ENCODE results near the gene USP5.

DNA sequence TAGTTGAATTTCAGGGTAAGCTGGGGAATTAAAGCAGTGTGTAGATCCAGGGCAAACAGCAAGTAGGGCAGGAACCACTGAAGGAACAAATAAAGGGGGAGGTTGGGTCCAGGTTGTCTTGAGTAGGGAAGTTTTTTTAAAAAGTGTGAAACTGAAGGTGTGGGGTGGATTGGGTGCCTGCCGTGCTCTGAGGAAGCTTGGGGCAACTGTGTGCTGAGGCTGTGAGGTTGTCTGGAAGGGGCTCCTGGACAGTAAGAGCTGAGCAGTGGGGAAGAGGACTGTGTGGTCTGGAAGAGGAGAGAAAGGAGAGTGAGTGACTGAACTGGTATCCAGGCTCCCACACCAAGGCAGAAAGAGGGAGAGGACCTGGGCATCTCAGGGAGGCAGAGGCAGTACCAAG, 41.2 kb upstream of the USP5 start:
- TF ChIP-seq RAD21 (IDR thresholded peaks at IDR 0.05; ENCODE audit: low read depth) = no peak
- TF ChIP-seq, protein P1, sequence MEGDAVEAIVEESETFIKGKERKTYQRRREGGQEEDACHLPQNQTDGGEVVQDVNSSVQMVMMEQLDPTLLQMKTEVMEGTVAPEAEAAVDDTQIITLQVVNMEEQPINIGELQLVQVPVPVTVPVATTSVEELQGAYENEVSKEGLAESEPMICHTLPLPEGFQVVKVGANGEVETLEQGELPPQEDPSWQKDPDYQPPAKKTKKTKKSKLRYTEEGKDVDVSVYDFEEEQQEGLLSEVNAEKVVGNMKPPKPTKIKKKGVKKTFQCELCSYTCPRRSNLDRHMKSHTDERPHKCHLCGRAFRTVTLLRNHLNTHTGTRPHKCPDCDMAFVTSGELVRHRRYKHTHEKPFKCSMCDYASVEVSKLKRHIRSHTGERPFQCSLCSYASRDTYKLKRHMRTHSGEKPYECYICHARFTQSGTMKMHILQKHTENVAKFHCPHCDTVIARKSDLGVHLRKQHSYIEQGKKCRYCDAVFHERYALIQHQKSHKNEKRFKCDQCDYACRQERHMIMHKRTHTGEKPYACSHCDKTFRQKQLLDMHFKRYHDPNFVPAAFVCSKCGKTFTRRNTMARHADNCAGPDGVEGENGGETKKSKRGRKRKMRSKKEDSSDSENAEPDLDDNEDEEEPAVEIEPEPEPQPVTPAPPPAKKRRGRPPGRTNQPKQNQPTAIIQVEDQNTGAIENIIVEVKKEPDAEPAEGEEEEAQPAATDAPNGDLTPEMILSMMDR (IDR thresholded peaks at IDR 0.05 in 2 of 3, conservative IDR thresholded peaks at IDR 0.05 in 1 of 3; ENCODE audit: borderline replicate concordance in 1 of 3, insufficient read depth in 1 of 3, low read depth in 2 of 3, low read length in 2 of 3) = no peak
- TF ChIP-seq, protein P2, sequence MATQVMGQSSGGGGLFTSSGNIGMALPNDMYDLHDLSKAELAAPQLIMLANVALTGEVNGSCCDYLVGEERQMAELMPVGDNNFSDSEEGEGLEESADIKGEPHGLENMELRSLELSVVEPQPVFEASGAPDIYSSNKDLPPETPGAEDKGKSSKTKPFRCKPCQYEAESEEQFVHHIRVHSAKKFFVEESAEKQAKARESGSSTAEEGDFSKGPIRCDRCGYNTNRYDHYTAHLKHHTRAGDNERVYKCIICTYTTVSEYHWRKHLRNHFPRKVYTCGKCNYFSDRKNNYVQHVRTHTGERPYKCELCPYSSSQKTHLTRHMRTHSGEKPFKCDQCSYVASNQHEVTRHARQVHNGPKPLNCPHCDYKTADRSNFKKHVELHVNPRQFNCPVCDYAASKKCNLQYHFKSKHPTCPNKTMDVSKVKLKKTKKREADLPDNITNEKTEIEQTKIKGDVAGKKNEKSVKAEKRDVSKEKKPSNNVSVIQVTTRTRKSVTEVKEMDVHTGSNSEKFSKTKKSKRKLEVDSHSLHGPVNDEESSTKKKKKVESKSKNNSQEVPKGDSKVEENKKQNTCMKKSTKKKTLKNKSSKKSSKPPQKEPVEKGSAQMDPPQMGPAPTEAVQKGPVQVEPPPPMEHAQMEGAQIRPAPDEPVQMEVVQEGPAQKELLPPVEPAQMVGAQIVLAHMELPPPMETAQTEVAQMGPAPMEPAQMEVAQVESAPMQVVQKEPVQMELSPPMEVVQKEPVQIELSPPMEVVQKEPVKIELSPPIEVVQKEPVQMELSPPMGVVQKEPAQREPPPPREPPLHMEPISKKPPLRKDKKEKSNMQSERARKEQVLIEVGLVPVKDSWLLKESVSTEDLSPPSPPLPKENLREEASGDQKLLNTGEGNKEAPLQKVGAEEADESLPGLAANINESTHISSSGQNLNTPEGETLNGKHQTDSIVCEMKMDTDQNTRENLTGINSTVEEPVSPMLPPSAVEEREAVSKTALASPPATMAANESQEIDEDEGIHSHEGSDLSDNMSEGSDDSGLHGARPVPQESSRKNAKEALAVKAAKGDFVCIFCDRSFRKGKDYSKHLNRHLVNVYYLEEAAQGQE (IDR thresholded peaks at IDR 0.05; ENCODE audit: low read depth) = no peak
- no peak for TF ChIP-seq POLR2A (IDR thresholded peaks at IDR 0.05; ENCODE audit: borderline replicate concordance, extremely low read depth, insufficient read depth, insufficient read length)
